Right lobe of liver (tissue), 4 donors: ENCODE measurements around the gene GRIA3.

Experiments used
- POLR2A ChIP-seq: fragments of 450-650 bp; IDR thresholded peaks from one replicate; pipeline ENCODE4 v1.6.1; 2017; ENCODE audit warnings: antibody characterized with exemption, mild to moderate bottlenecking
- TF ChIP-seq, protein P1 (sequence below), 4 donors: fragments of 200-600 bp in 3 of 4; fragments of 450-650 bp in 1 of 4; IDR thresholded peaks; one replicate each; pipeline versions ENCODE4 v1.5.1 to v1.8.0; 2016 to 2022; ENCODE audit warnings: antibody characterized with exemption in 4 of 4, mild to moderate bottlenecking in 2 of 4
- donor health status: DM: no; HTN: no; CAD: no.
- donor health status: DM: no; HTN: no; CAD: no.
- donor health status: DM: no; HTN: yes; CAD: no.

DNA sequence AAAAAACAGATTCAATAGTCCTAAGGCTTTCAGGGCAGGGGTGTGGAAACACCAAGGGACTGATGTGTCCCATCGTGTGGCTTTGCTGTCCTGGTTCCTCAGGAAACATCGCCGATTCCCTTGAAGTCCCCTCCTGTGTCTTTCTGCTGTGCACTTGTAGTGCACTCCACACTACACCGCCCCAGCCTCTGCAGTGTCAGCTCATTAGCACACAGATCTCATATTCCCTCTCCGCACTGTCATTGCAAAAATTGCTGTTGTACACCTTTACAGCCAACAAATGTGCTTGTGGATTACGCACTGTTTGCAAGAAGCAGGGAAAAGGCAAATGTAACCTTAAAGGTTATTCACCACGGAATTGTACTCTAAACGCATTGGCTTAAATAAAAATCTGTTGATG lies 5.3 kb downstream of the GRIA3 start:
- TF ChIP-seq, protein P1, sequence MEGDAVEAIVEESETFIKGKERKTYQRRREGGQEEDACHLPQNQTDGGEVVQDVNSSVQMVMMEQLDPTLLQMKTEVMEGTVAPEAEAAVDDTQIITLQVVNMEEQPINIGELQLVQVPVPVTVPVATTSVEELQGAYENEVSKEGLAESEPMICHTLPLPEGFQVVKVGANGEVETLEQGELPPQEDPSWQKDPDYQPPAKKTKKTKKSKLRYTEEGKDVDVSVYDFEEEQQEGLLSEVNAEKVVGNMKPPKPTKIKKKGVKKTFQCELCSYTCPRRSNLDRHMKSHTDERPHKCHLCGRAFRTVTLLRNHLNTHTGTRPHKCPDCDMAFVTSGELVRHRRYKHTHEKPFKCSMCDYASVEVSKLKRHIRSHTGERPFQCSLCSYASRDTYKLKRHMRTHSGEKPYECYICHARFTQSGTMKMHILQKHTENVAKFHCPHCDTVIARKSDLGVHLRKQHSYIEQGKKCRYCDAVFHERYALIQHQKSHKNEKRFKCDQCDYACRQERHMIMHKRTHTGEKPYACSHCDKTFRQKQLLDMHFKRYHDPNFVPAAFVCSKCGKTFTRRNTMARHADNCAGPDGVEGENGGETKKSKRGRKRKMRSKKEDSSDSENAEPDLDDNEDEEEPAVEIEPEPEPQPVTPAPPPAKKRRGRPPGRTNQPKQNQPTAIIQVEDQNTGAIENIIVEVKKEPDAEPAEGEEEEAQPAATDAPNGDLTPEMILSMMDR (IDR thresholded peaks at IDR 0.05): no peak
- TF ChIP-seq POLR2A: no peak
